Neural crest cell (in vitro differentiated cells): Measurements from ENCODE around the gene HACD1. TPM values are rescaled to one million over a fixed set of nuclear protein-coding genes. Genes with fewer than 3 reads are reported as not detected.

Experiments
- DNase-seq: peaks from one replicate; pipeline ENCODE4 v3.0.0; 2021; ENCODE audit warnings: low read depth, mixed read lengths, low spot score
- H3K27ac Mint-ChIP-seq: one replicate; pipeline ENCODE4 v1.8.0; 2021; ENCODE audit warnings: mild to moderate bottlenecking, mixed read lengths; ENCODE audit not compliant: unreplicated experiment
- H3K27me3 Mint-ChIP-seq: 2 replicates; pipeline ENCODE4 v1.8.0; 2021; ENCODE audit warnings: low read depth, mild to moderate bottlenecking, mixed read lengths
- H3K36me3 Mint-ChIP-seq: 2 replicates; pipeline ENCODE4 v1.8.0; 2021; ENCODE audit warnings: low read depth, mild to moderate bottlenecking, mixed read lengths
- H3K4me1 Mint-ChIP-seq: 2 replicates; pipeline ENCODE4 v1.8.0; 2021; ENCODE audit warnings: mixed read lengths
- H3K4me3 Mint-ChIP-seq: one replicate; pipeline ENCODE4 v1.8.0; 2021; ENCODE audit warnings: mild to moderate bottlenecking, mixed read lengths
- H3K9me3 Mint-ChIP-seq: 2 replicates; pipeline ENCODE4 v1.8.0; 2021; ENCODE audit warnings: mixed read lengths
- total RNA-seq: library from RNA; stranded (reverse); gene quantifications from 2 replicates; pipeline ENCODE4 v1.2.1, GENCODE V29; 2021
- TF ChIP-seq, protein P1 (sequence below): fragments of 200-600 bp; sonication (generic); conservative IDR thresholded peaks from 2 replicates; pipeline ENCODE4 v1.5.0; 2021; ENCODE audit warnings: antibody characterized with exemption, mild to moderate bottlenecking

HACD1 gene
- total RNA-seq, 1 donor from 2014 or later, result 13.7 TPM

DNA sequence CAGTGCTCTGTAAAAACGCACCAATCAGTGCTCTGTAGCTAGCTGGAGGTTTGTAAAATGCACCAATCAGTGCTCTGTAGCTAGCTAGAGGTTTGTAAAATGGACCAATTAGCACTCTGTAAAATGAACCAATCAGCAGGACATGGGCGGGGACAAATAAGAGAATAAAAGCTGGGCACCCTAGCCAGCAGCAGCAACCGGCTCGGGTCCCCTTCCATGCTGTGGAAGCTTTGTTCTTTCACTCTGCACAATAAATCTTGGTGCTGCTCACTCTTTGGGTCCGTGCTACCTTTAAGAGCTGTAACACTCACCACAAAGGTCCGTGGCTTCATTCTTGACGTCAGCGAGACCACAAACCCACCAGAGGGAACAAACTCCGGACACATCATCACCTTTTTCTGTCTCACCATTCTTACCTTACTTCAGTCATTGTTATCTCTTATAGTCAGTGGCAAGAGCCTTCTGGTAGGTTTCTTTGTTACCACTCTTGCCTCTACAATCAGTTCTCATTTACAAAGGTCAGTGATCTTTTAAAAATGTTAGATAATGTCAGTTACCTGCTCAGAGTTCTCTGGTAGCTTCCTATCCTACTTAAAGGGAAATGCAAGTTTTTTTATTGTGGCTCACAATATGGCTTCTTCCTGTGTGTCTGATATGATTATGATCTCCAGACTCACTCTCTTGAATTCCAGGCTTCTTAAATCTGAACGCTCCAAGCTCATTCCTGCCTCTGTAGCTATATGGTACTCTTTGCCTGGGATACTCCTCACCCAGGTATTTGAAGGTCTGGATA lies 31.3 kb upstream of the HACD1 start:
- Mint-ChIP-seq H3K27ac (no peak overlapping the region), H3K4me1 (peaks cover 47% of the 10 kb centered on the region)

DNA sequence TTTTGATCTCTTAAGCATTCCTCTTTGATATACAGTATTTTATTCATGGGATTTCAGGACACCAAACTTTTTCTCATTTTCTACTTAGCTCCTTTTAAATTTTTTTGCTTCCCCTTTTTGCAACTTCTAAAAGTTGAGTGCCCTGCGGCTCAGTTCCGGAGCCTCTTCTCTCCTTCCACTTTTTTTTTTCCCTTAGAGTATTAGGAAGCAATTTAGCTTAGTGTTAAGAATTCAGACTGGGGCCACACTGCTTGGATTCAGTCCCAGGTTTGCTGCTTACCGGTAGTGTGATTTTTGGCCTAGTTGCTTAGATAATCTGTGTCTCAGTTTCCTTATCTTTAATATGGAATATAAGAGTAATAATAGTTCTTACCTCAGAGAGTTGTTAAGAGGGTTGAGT lies 30.2 kb upstream of the HACD1 start:
- Mint-ChIP-seq H3K27me3 (no peaks in the 10 kb centered on the region), H3K27ac (no peak overlapping the region), H3K36me3 (peaks cover 10% of the 10 kb centered on the region), H3K4me1 (peaks cover 51% of the 10 kb centered on the region), H3K9me3 (no peaks in the 10 kb centered on the region), H3K4me3 (peak overlapping the region; percentile 61)
- TF ChIP-seq, protein P1, sequence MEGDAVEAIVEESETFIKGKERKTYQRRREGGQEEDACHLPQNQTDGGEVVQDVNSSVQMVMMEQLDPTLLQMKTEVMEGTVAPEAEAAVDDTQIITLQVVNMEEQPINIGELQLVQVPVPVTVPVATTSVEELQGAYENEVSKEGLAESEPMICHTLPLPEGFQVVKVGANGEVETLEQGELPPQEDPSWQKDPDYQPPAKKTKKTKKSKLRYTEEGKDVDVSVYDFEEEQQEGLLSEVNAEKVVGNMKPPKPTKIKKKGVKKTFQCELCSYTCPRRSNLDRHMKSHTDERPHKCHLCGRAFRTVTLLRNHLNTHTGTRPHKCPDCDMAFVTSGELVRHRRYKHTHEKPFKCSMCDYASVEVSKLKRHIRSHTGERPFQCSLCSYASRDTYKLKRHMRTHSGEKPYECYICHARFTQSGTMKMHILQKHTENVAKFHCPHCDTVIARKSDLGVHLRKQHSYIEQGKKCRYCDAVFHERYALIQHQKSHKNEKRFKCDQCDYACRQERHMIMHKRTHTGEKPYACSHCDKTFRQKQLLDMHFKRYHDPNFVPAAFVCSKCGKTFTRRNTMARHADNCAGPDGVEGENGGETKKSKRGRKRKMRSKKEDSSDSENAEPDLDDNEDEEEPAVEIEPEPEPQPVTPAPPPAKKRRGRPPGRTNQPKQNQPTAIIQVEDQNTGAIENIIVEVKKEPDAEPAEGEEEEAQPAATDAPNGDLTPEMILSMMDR, result no peak
- no peak for DNase-seq

More for the DNA sequence above, 31.3 kb upstream of the HACD1 start:
- TF ChIP-seq, protein P1, result no peak
- peaks cover 2% of the 10 kb centered on the region for H3K9me3 Mint-ChIP-seq
- H3K27me3 Mint-ChIP-seq, result no peaks in the 10 kb centered on the region
- H3K4me3 Mint-ChIP-seq, result peak overlapping the region; percentile 18
- peaks cover 14% of the 10 kb centered on the region for H3K36me3 Mint-ChIP-seq
- no peak for DNase-seq

DNA sequence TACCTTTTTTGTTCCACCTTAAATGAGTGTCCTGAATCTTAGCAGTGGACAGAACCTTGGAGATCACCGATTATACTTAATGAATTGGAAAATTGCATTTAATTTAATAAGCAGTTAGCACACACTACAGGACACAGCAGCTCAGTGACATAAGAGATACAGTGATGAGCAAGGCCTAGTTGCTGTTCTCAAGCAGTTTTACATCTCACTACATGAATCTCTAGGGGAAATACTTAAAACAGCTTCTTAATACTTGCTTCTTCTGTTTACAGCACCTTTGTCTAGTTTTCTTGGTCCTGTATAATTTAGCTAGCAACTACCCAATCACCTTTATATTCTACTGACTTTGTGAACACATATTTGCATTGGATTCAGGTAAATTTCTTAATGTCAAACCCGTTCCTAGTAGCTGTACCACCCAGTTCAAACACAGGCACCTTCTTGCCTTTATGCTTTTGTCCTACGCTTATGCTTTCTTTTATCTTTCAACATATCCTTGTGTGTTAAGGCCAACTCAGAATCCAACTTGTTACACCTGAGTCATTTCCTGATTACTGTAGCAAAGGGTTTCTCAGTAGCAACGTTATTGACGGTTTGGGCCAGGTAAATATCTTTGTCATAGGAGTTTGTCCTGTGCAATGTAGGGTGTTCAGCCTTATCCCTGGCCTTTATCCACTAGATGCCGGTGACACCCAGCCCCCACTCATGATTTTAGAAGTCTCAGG lies 28.6 kb upstream of the HACD1 start:
- Mint-ChIP-seq H3K36me3 (peaks cover 8% of the 10 kb centered on the region), H3K27me3 (no peaks in the 10 kb centered on the region), H3K4me3 (peak overlapping the region; percentile 99), H3K27ac (no peak overlapping the region), H3K9me3 (no peaks in the 10 kb centered on the region), H3K4me1 (peaks cover 44% of the 10 kb centered on the region)
- TF ChIP-seq, protein P1, result no peak
- no peak for DNase-seq

DNA sequence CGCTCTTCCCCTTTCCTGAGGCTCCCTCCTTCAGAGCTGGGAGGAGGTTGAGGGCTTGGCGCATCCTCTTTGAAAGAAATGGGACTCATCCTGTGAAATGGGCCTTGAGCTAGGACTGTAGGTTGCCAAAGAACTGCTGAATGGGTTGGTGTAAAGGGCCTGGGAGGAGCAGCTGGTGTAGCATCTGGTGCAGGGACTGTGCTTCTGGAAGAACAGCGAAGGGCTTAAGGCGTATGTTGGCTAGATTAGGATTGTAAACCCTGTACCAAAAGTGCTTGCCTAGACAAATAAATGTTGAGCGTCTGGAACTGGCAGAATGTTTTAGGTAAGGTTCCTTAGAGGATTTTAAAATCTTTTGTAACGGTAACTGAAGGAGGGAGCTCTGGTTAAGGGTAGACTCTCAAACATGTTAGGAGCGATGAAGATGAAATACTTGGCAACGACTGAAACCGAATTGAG lies 27.3 kb upstream of the HACD1 start:
- Mint-ChIP-seq H3K36me3 (peaks cover 15% of the 10 kb centered on the region), H3K27ac (peak overlapping the region; percentile 100), H3K4me1 (peaks cover 36% of the 10 kb centered on the region), H3K4me3 (peak overlapping the region; percentile 99), H3K27me3 (no peaks in the 10 kb centered on the region), H3K9me3 (no peaks in the 10 kb centered on the region)
- peak; percentile 2 for DNase-seq
- TF ChIP-seq, protein P1, result no peak

GRCh38 chr10:17643755-17644484 lies 26.7 kb upstream of the HACD1 start, which contains the start of gene STAM:
TSS of gene STAM (plus strand) at chr10:17644151. CDS start at chr10:17644340, 189 bp downstream.
- Mint-ChIP-seq H3K36me3 (peaks cover 15% of the 10 kb centered on the region), H3K27ac (peak within 1 kb of the TSS; percentile 100), H3K27me3 (no peaks in the 10 kb centered on the region), H3K9me3 (no peaks in the 10 kb centered on the region), H3K4me1 (peaks cover 36% of the 10 kb centered on the region), H3K4me3 (peak within 1 kb of the TSS; percentile 99)
- TF ChIP-seq, protein P1, result no peak
- peak; percentile 94 for DNase-seq
